Raji (cell line): ENCODE data around the gene PALLD.

Source experiments
- POLR2A ChIP-seq: IDR thresholded peaks from 2 replicates; pipeline ENCODE4 v1.6.1; 2011; ENCODE audit warnings: low read depth, low read length, control low read depth; ENCODE audit not compliant: insufficient read depth

The PALLD gene

GRCh38 chr4:168689791-168690190 lies 192.9 kb downstream of the PALLD start:
- no peak for TF ChIP-seq POLR2A

GRCh38 chr4:168690199-168690598 lies 193.3 kb downstream of the PALLD start:
- no peak for TF ChIP-seq POLR2A

GRCh38 chr4:168691631-168692369 lies 194.9 kb downstream of the PALLD start:
- no peak for TF ChIP-seq POLR2A

GRCh38 chr4:168693750-168694490 lies 197.1 kb downstream of the PALLD start:
- TF ChIP-seq POLR2A: no peak

- no peak for TF ChIP-seq POLR2A
Observed at GRCh38 chr4:168694667-168695066, 197.8 kb downstream of the PALLD start.

GRCh38 chr4:168695288-168695687 lies 198.4 kb downstream of the PALLD start:
- TF ChIP-seq POLR2A: no peak

- no peak for TF ChIP-seq POLR2A
Observed at GRCh38 chr4:168696280-168696679, 199.4 kb downstream of the PALLD start.

GRCh38 chr4:168696826-168697225 lies 200.0 kb downstream of the PALLD start:
- no peak for TF ChIP-seq POLR2A

GRCh38 chr4:168699224-168699878 lies 202.5 kb downstream of the PALLD start:
- no peak for TF ChIP-seq POLR2A

- TF ChIP-seq POLR2A: no peak
Observed at GRCh38 chr4:168701061-168701460, 204.2 kb downstream of the PALLD start.

GRCh38 chr4:168705121-168705520 lies 208.3 kb downstream of the PALLD start:
- TF ChIP-seq POLR2A: no peak

GRCh38 chr4:168707205-168707604 lies 210.4 kb downstream of the PALLD start:
- TF ChIP-seq POLR2A: no peak

GRCh38 chr4:168708108-168708507 lies 211.3 kb downstream of the PALLD start:
- TF ChIP-seq POLR2A: no peak

GRCh38 chr4:168710353-168710946 lies 213.6 kb downstream of the PALLD start:
- TF ChIP-seq POLR2A: no peak

- no peak for TF ChIP-seq POLR2A
Observed at GRCh38 chr4:168711197-168712140, 214.6 kb downstream of the PALLD start.

- TF ChIP-seq POLR2A: no peak
Observed at GRCh38 chr4:168712316-168712890, 215.6 kb downstream of the PALLD start.
